Measurements from ENCODE around the gene SMPD4.
"Not testable (repeated sequence)": the region's sequence is repeated elsewhere in the genome, so short reads cannot be mapped to it uniquely, and the experiment has no call there.

Gene SMPD4

GRCh38 chr2:130181880-130182682, 679 bp upstream of the SMPD4 start, which contains the start of gene MZT2B:
Gene MZT2B, plus strand, starts transcription at chr2:130182262. Its CDS starts 21 bp downstream, at chr2:130182283.
- not testable (repeated sequence) for H3K36me3 ChIP-seq (ENCODE audit: insufficient read depth, low read length); H3K9me3 ChIP-seq (ENCODE audit: low read length); H3K27me3 ChIP-seq (ENCODE audit: insufficient read depth, low read length)
- peaks cover 21% of the 10 kb centered on the region for H3K4me1 ChIP-seq (ENCODE audit: insufficient read depth, low read length)
- peak within 1 kb of the TSS; percentile 94 for H3K4me3 ChIP-seq (ENCODE audit: low read length)
- H2AFZ ChIP-seq (ENCODE audit: low read depth, low read length) = peak within 1 kb of the TSS; percentile 39

- Histone ChIP-seq H3K4me3 (ENCODE audit: low read length) (peak overlapping the region; percentile 94), H3K4me1 (ENCODE audit: insufficient read depth, low read length) (peaks cover 21% of the 10 kb centered on the region), H3K36me3 (ENCODE audit: insufficient read depth, low read length) (peaks cover 14% of the 10 kb centered on the region)
- not testable (repeated sequence) for H3K9me3 ChIP-seq (ENCODE audit: low read length); H2AFZ ChIP-seq (ENCODE audit: low read depth, low read length); H3K27me3 ChIP-seq (ENCODE audit: insufficient read depth, low read length)
Measured at GRCh38 chr2:130180404-130181324, 738 bp downstream of the SMPD4 start.

GRCh38 chr2:130174866-130175265, 6.5 kb downstream of the SMPD4 start:
- not testable (repeated sequence) for H3K4me3 ChIP-seq (ENCODE audit: low read length); H3K4me1 ChIP-seq (ENCODE audit: insufficient read depth, low read length); H3K9me3 ChIP-seq (ENCODE audit: low read length); H3K27me3 ChIP-seq (ENCODE audit: insufficient read depth, low read length); H2AFZ ChIP-seq (ENCODE audit: low read depth, low read length)
- peaks cover 51% of the 10 kb centered on the region for H3K36me3 ChIP-seq (ENCODE audit: insufficient read depth, low read length)

- H3K36me3 ChIP-seq (ENCODE audit: insufficient read depth, low read length) = peaks cover 68% of the 10 kb centered on the region
- no peak overlapping the region for H2AFZ ChIP-seq (ENCODE audit: low read depth, low read length)
- H3K9me3 ChIP-seq (ENCODE audit: low read length) = no peaks in the 10 kb centered on the region
Measured at GRCh38 chr2:130169896-130170295, 11.5 kb downstream of the SMPD4 start.

GRCh38 chr2:130169163-130169562, 12.2 kb downstream of the SMPD4 start:
- not testable (repeated sequence) for H3K4me3 ChIP-seq (ENCODE audit: low read length); H2AFZ ChIP-seq (ENCODE audit: low read depth, low read length); H3K4me1 ChIP-seq (ENCODE audit: insufficient read depth, low read length); H3K9me3 ChIP-seq (ENCODE audit: low read length); H3K27me3 ChIP-seq (ENCODE audit: insufficient read depth, low read length)
- peaks cover 70% of the 10 kb centered on the region for H3K36me3 ChIP-seq (ENCODE audit: insufficient read depth, low read length)

More at GRCh38 chr2:130169896-130170295, 11.5 kb downstream of the SMPD4 start:
- no peaks in the 10 kb centered on the region for H3K4me1 ChIP-seq (ENCODE audit: insufficient read depth, low read length)
- H3K4me3 ChIP-seq (ENCODE audit: low read length) = no peak overlapping the region
- H3K27me3 ChIP-seq (ENCODE audit: insufficient read depth, low read length) = no peaks in the 10 kb centered on the region

- H2AFZ ChIP-seq (ENCODE audit: low read depth, low read length); H3K4me1 ChIP-seq (ENCODE audit: insufficient read depth, low read length); H3K4me3 ChIP-seq (ENCODE audit: low read length); H3K9me3 ChIP-seq (ENCODE audit: low read length); H3K27me3 ChIP-seq (ENCODE audit: insufficient read depth, low read length): not testable (repeated sequence)
- H3K36me3 ChIP-seq (ENCODE audit: insufficient read depth, low read length) = peaks cover 67% of the 10 kb centered on the region
Measured at GRCh38 chr2:130166611-130167010, 14.8 kb downstream of the SMPD4 start.

GRCh38 chr2:130165293-130166016, 15.9 kb downstream of the SMPD4 start:
- no peaks in the 10 kb centered on the region for H3K4me1 ChIP-seq (ENCODE audit: insufficient read depth, low read length)
- no peak overlapping the region for H2AFZ ChIP-seq (ENCODE audit: low read depth, low read length)
- H3K9me3 ChIP-seq (ENCODE audit: low read length) = no peaks in the 10 kb centered on the region
- H3K27me3 ChIP-seq (ENCODE audit: insufficient read depth, low read length) = no peaks in the 10 kb centered on the region
- peaks cover 64% of the 10 kb centered on the region for H3K36me3 ChIP-seq (ENCODE audit: insufficient read depth, low read length)
- no peak overlapping the region for H3K4me3 ChIP-seq (ENCODE audit: low read length)

GRCh38 chr2:130162968-130163367, 18.4 kb downstream of the SMPD4 start:
- no peak overlapping the region for H3K4me3 ChIP-seq (ENCODE audit: low read length)
- no peaks in the 10 kb centered on the region for H3K4me1 ChIP-seq (ENCODE audit: insufficient read depth, low read length)
- peaks cover 58% of the 10 kb centered on the region for H3K36me3 ChIP-seq (ENCODE audit: insufficient read depth, low read length)
- no peaks in the 10 kb centered on the region for H3K9me3 ChIP-seq (ENCODE audit: low read length)
- no peak overlapping the region for H2AFZ ChIP-seq (ENCODE audit: low read depth, low read length)
- no peaks in the 10 kb centered on the region for H3K27me3 ChIP-seq (ENCODE audit: insufficient read depth, low read length)

- not testable (repeated sequence) for H3K27me3 ChIP-seq (ENCODE audit: insufficient read depth, low read length); H3K4me3 ChIP-seq (ENCODE audit: low read length); H3K9me3 ChIP-seq (ENCODE audit: low read length); H3K4me1 ChIP-seq (ENCODE audit: insufficient read depth, low read length); H2AFZ ChIP-seq (ENCODE audit: low read depth, low read length)
- H3K36me3 ChIP-seq (ENCODE audit: insufficient read depth, low read length) = peaks cover 55% of the 10 kb centered on the region
Measured at GRCh38 chr2:130162486-130162885, 18.9 kb downstream of the SMPD4 start.

GRCh38 chr2:130160838-130161705, 20.3 kb downstream of the SMPD4 start:
- not testable (repeated sequence) for H3K4me1 ChIP-seq (ENCODE audit: insufficient read depth, low read length); H2AFZ ChIP-seq (ENCODE audit: low read depth, low read length); H3K27me3 ChIP-seq (ENCODE audit: insufficient read depth, low read length); H3K4me3 ChIP-seq (ENCODE audit: low read length); H3K9me3 ChIP-seq (ENCODE audit: low read length)
- peaks cover 49% of the 10 kb centered on the region for H3K36me3 ChIP-seq (ENCODE audit: insufficient read depth, low read length)

- H3K4me1 ChIP-seq (ENCODE audit: insufficient read depth, low read length) = no peaks in the 10 kb centered on the region
- H3K9me3 ChIP-seq (ENCODE audit: low read length) = no peaks in the 10 kb centered on the region
Measured at GRCh38 chr2:130160131-130160530, 21.3 kb downstream of the SMPD4 start.

GRCh38 chr2:130159376-130159775, 22.0 kb downstream of the SMPD4 start:
- H3K27me3 ChIP-seq (ENCODE audit: insufficient read depth, low read length); H2AFZ ChIP-seq (ENCODE audit: low read depth, low read length); H3K4me1 ChIP-seq (ENCODE audit: insufficient read depth, low read length); H3K9me3 ChIP-seq (ENCODE audit: low read length); H3K4me3 ChIP-seq (ENCODE audit: low read length): not testable (repeated sequence)
- H3K36me3 ChIP-seq (ENCODE audit: insufficient read depth, low read length) = peaks cover 44% of the 10 kb centered on the region

More at GRCh38 chr2:130160131-130160530, 21.3 kb downstream of the SMPD4 start:
- peaks cover 46% of the 10 kb centered on the region for H3K36me3 ChIP-seq (ENCODE audit: insufficient read depth, low read length)
- H3K4me3 ChIP-seq (ENCODE audit: low read length) = no peak overlapping the region
- H2AFZ ChIP-seq (ENCODE audit: low read depth, low read length) = no peak overlapping the region
- no peaks in the 10 kb centered on the region for H3K27me3 ChIP-seq (ENCODE audit: insufficient read depth, low read length)
